Measurements from ENCODE around the gene NTNG2. TPM values are rescaled to one million over a fixed set of nuclear protein-coding genes. Genes with fewer than 3 reads are reported as not detected.

Gene NTNG2
- total and polyA plus RNA-seq, 2 donors, result 1.7 TPM

DNA sequence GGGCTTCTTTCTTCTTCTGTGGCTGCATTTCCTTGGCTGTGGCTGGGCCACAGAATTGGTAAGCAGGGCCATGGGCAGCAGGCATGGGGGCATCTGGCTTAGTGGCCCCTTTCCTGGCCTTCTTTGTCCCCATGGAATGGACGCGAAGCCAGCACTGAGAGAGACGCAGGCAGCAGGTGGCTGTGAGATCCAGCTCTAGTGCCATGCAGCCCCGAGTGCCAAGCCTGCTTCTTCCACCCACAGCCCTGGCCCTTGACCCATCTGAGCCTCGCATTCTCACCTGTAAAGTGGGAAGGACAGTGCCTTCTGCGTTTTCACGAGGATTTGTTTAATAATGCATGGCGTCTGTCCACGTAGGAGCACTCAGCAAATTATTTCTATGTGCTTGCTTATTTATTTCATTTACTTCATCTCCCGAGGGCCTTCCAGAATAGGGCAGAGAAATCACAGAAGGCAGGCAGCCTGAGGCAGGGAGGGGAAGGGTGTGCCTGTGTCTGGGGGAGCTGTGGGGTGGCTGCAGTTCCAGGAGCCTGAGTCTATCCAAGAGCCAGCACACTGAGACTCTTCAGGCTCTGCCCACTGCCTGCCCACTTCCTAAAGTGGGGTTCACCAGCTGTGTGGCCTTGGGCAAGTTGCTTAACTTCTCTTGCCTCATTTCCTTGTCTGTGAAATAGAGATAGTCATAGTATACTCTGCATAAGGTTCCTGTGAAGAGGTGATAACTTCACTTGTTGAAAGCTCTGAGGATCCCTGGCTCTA is 55.2 kb downstream of the NTNG2 start:
- no peak overlapping the region for H3K27ac ChIP-seq (ENCODE audit: low read depth in 1 of 2, low read length in 1 of 2)
- H3K4me3 ChIP-seq (ENCODE audit: low read length in 2 of 2), result no peak overlapping the region
- no peak for DNase-seq (ENCODE audit: low read depth in 6 of 9, low spot score in 9 of 9)
- no peaks in the 10 kb centered on the region for H3K36me3 ChIP-seq (ENCODE audit: control insufficient read depth in 2 of 2, insufficient read depth in 2 of 2, low read length in 1 of 2)
- H3K27me3 ChIP-seq (ENCODE audit: control insufficient read depth in 2 of 2, insufficient read depth in 1 of 2, low read length in 1 of 2), result peaks cover 0 to 9% of the 10 kb centered on the region in 2 donors
- H3K9me3 ChIP-seq (ENCODE audit: control insufficient read depth in 2 of 2, insufficient read depth in 1 of 2, low read length in 1 of 2), result no peaks in the 10 kb centered on the region
- WGBS, result 85% methylated on average over 10 of the region's 10 CpGs
- H3K4me1 ChIP-seq (ENCODE audit: control insufficient read depth in 2 of 2, insufficient read depth in 2 of 2, low read length in 2 of 2), result peaks cover 0 to 3% of the 10 kb centered on the region in 2 donors

- no peaks in the 10 kb centered on the region for H3K36me3 ChIP-seq (ENCODE audit: control insufficient read depth in 2 of 2, insufficient read depth in 2 of 2, low read length in 1 of 2)
- H3K9me3 ChIP-seq (ENCODE audit: control insufficient read depth in 2 of 2, insufficient read depth in 1 of 2, low read length in 1 of 2), result no peaks in the 10 kb centered on the region
- no peak for DNase-seq (ENCODE audit: low read depth in 6 of 9, low spot score in 9 of 9)
- peaks cover 0 to 3% of the 10 kb centered on the region in 2 donors for H3K4me1 ChIP-seq (ENCODE audit: control insufficient read depth in 2 of 2, insufficient read depth in 2 of 2, low read length in 2 of 2)
- H3K27ac ChIP-seq (ENCODE audit: low read depth in 1 of 2, low read length in 1 of 2), result no peak overlapping the region
- no peak overlapping the region for H3K4me3 ChIP-seq (ENCODE audit: low read length in 2 of 2)
- WGBS, result 89% methylated on average over 8 of the region's 8 CpGs
- H3K27me3 ChIP-seq (ENCODE audit: control insufficient read depth in 2 of 2, insufficient read depth in 1 of 2, low read length in 1 of 2), result peaks cover 0 to 12% of the 10 kb centered on the region in 2 donors
Observed at GRCh38 chr9:132218208-132218607, 56.4 kb downstream of the NTNG2 start.

GRCh38 chr9:132221941-132222340 is 60.1 kb downstream of the NTNG2 start:
- Histone ChIP-seq H3K27ac (ENCODE audit: low read depth in 1 of 2, low read length in 1 of 2) (no peak overlapping the region), H3K4me3 (ENCODE audit: low read length in 2 of 2) (no peak overlapping the region), H3K4me1 (ENCODE audit: control insufficient read depth in 2 of 2, insufficient read depth in 2 of 2, low read length in 2 of 2) (no peaks in the 10 kb centered on the region), H3K36me3 (ENCODE audit: control insufficient read depth in 2 of 2, insufficient read depth in 2 of 2, low read length in 1 of 2) (no peaks in the 10 kb centered on the region), H3K9me3 (ENCODE audit: control insufficient read depth in 2 of 2, insufficient read depth in 1 of 2, low read length in 1 of 2) (no peaks in the 10 kb centered on the region), H3K27me3 (ENCODE audit: control insufficient read depth in 2 of 2, insufficient read depth in 1 of 2, low read length in 1 of 2) (peaks cover 0 to 8% of the 10 kb centered on the region in 2 donors)
- 96% methylated on average over 6 of the region's 6 CpGs for WGBS
- DNase-seq (ENCODE audit: low read depth in 6 of 9, low spot score in 9 of 9), result no peak

DNA sequence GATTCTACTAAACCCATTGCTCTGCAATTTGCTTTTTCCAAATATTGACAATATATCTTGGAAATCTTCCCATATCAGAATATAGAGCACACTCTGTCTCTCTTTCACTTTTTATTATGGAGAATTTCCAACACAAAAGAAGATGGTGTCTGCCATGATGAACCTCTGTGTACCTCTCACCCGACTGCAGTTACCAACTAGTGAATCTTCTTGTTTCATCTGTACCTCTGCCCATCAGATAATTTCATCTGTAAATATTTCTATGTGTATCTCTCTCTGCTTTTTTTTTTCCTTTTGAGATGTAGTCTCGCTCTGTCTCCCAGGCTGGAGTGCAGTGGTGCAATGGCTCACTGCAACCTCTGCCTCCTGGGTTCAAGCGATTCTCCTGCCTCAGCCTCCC is 62.8 kb downstream of the NTNG2 start:
- H3K27me3 ChIP-seq (ENCODE audit: control insufficient read depth in 2 of 2, insufficient read depth in 1 of 2, low read length in 1 of 2), result peaks cover 0 to 13% of the 10 kb centered on the region in 2 donors

GRCh38 chr9:132226571-132227430 is 64.9 kb downstream of the NTNG2 start:
- DNase-seq (ENCODE audit: low read depth in 6 of 9, low spot score in 9 of 9), result no peak
- WGBS, result 95% methylated on average over 34 of the region's 34 CpGs
- no peak overlapping the region for H3K4me3 ChIP-seq (ENCODE audit: low read length in 2 of 2)

More for the DNA sequence above, 62.8 kb downstream of the NTNG2 start:
- H3K9me3 ChIP-seq (ENCODE audit: control insufficient read depth in 2 of 2, insufficient read depth in 1 of 2, low read length in 1 of 2), result no peaks in the 10 kb centered on the region
- no peak for DNase-seq (ENCODE audit: low read depth in 6 of 9, low spot score in 9 of 9)
- 94% methylated on average over 3 of the region's 3 CpGs for WGBS
- H3K4me1 ChIP-seq (ENCODE audit: control insufficient read depth in 2 of 2, insufficient read depth in 2 of 2, low read length in 2 of 2), result peaks cover 0 to 4% of the 10 kb centered on the region in 2 donors
- H3K4me3 ChIP-seq (ENCODE audit: low read length in 2 of 2), result no peak overlapping the region
- no peak overlapping the region for H3K27ac ChIP-seq (ENCODE audit: low read depth in 1 of 2, low read length in 1 of 2)
- no peaks in the 10 kb centered on the region for H3K36me3 ChIP-seq (ENCODE audit: control insufficient read depth in 2 of 2, insufficient read depth in 2 of 2, low read length in 1 of 2)

GRCh38 chr9:132228062-132228461 is 66.2 kb downstream of the NTNG2 start:
- WGBS, result 66% methylated on average over 12 of the region's 12 CpGs
- no peaks in the 10 kb centered on the region for H3K36me3 ChIP-seq (ENCODE audit: control insufficient read depth in 2 of 2, insufficient read depth in 2 of 2, low read length in 1 of 2)
- DNase-seq (ENCODE audit: low read depth in 6 of 9, low spot score in 9 of 9), result peak in 1 of 9 donors; percentile 33
- H3K27ac ChIP-seq (ENCODE audit: low read depth in 1 of 2, low read length in 1 of 2), result no peak overlapping the region
- H3K4me1 ChIP-seq (ENCODE audit: control insufficient read depth in 2 of 2, insufficient read depth in 2 of 2, low read length in 2 of 2), result peaks cover 0 to 4% of the 10 kb centered on the region in 2 donors
- no peak overlapping the region for H3K4me3 ChIP-seq (ENCODE audit: low read length in 2 of 2)
- no peaks in the 10 kb centered on the region for H3K9me3 ChIP-seq (ENCODE audit: control insufficient read depth in 2 of 2, insufficient read depth in 1 of 2, low read length in 1 of 2)
- H3K27me3 ChIP-seq (ENCODE audit: control insufficient read depth in 2 of 2, insufficient read depth in 1 of 2, low read length in 1 of 2), result peaks cover 0 to 14% of the 10 kb centered on the region in 2 donors

More at GRCh38 chr9:132226571-132227430, 64.9 kb downstream of the NTNG2 start:
- Histone ChIP-seq H3K36me3 (ENCODE audit: control insufficient read depth in 2 of 2, insufficient read depth in 2 of 2, low read length in 1 of 2) (no peaks in the 10 kb centered on the region), H3K9me3 (ENCODE audit: control insufficient read depth in 2 of 2, insufficient read depth in 1 of 2, low read length in 1 of 2) (no peaks in the 10 kb centered on the region), H3K27me3 (ENCODE audit: control insufficient read depth in 2 of 2, insufficient read depth in 1 of 2, low read length in 1 of 2) (peaks cover 0 to 15% of the 10 kb centered on the region in 2 donors), H3K4me1 (ENCODE audit: control insufficient read depth in 2 of 2, insufficient read depth in 2 of 2, low read length in 2 of 2) (peaks cover 0 to 4% of the 10 kb centered on the region in 2 donors), H3K27ac (ENCODE audit: low read depth in 1 of 2, low read length in 1 of 2) (no peak overlapping the region)

GRCh38 chr9:132230605-132231004 is 68.7 kb downstream of the NTNG2 start:
- no peaks in the 10 kb centered on the region for H3K9me3 ChIP-seq (ENCODE audit: control insufficient read depth in 2 of 2, insufficient read depth in 1 of 2, low read length in 1 of 2)
- peaks cover 0 to 16% of the 10 kb centered on the region in 2 donors for H3K27me3 ChIP-seq (ENCODE audit: control insufficient read depth in 2 of 2, insufficient read depth in 1 of 2, low read length in 1 of 2)
- H3K36me3 ChIP-seq (ENCODE audit: control insufficient read depth in 2 of 2, insufficient read depth in 2 of 2, low read length in 1 of 2), result no peaks in the 10 kb centered on the region
- 94% methylated on average over 4 of the region's 4 CpGs for WGBS
- no peak for DNase-seq (ENCODE audit: low read depth in 6 of 9, low spot score in 9 of 9)
- H3K4me1 ChIP-seq (ENCODE audit: control insufficient read depth in 2 of 2, insufficient read depth in 2 of 2, low read length in 2 of 2), result peaks cover 0 to 4% of the 10 kb centered on the region in 2 donors
- no peak overlapping the region for H3K27ac ChIP-seq (ENCODE audit: low read depth in 1 of 2, low read length in 1 of 2)
- no peak overlapping the region for H3K4me3 ChIP-seq (ENCODE audit: low read length in 2 of 2)

GRCh38 chr9:132231019-132231701 is 69.3 kb downstream of the NTNG2 start:
- Histone ChIP-seq H3K36me3 (ENCODE audit: control insufficient read depth in 2 of 2, insufficient read depth in 2 of 2, low read length in 1 of 2) (no peaks in the 10 kb centered on the region), H3K27me3 (ENCODE audit: control insufficient read depth in 2 of 2, insufficient read depth in 1 of 2, low read length in 1 of 2) (peaks cover 0 to 16% of the 10 kb centered on the region in 2 donors), H3K9me3 (ENCODE audit: control insufficient read depth in 2 of 2, insufficient read depth in 1 of 2, low read length in 1 of 2) (no peaks in the 10 kb centered on the region), H3K4me1 (ENCODE audit: control insufficient read depth in 2 of 2, insufficient read depth in 2 of 2, low read length in 2 of 2) (peaks cover 0 to 4% of the 10 kb centered on the region in 2 donors), H3K4me3 (ENCODE audit: low read length in 2 of 2) (no peak overlapping the region), H3K27ac (ENCODE audit: low read depth in 1 of 2, low read length in 1 of 2) (no peak overlapping the region)
- 87% methylated on average over 20 of the region's 20 CpGs for WGBS
- no peak for DNase-seq (ENCODE audit: low read depth in 6 of 9, low spot score in 9 of 9)

All from thymus (tissue), 11 donors.